Measurements from ENCODE around the gene TPST1.
"Not testable (repeated sequence)": the region's sequence is repeated elsewhere in the genome, so short reads cannot be mapped to it uniquely, and the experiment has no call there.

Gene TPST1

DNA sequence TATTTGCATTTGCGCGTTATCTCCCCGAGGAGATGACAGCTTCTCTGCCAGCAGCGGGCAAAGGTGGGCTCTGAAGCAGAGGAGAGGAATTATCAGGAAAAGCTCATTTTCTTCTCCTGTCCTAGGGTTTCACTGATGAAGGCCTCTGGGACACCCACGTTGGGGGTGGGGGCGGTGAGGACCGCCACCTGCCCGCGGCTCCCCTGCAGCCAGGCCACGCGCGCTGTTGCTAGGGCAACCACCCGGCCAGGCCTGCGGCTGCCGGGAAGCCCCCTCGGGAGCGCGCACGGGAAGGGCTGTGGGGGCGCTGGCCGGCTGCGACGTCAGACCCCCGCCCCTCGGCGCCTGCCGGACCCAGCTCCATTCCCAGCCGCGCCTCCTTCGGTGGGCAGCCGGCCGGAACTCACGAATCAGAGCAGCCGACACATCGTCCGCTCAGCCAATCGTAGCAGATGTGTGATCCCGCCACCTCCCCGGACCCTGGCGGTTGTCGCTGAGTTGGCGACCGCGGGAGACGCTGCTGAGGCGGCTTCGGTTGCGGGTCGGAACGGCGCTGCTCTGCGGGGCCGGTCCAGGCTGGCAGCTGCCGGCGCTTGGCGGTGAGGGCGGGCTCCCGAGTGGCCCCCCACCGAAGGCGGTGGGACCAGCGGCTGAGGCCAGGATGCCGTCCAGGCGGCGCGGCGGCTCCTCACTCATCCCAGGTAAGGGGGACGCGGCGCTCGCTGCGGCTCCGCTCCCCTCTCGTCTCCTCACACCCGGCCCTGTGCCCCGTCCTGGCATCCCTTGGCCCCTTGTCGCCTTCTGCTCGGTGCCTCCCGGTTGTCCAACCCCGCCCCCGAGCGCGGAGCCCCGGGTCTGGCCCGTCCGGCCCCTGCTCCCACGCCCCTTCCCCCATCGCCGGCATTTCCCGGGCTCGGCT, at the start of gene TPST1:
TPST1 (plus strand) TSS at position 513 of the 919 bp plus-strand sequence. CDS start 35,092 bp downstream, outside the sequence.
- peak; percentile 96 for DNase-seq

DNA sequence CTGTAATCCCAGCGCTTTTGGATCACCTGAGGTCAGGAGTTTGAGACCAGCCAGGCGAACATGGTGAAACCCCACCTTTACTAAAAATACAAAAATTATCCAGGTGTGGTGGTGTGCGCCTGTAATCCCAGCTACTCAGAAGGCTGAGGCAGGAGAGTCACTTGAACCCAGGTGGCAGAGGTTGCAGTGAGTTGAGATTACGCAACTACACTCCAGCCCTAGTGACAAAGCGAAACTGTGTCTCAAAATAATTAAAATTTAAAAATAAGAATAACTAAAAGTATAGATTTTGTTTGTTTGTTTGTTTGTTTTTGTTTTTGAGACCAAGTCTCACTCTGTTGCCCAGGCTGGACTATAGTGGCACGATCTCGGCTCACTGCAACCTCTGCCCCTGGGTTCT, 49.1 kb upstream of the TPST1 start:
- not testable (repeated sequence) for DNase-seq

DNA sequence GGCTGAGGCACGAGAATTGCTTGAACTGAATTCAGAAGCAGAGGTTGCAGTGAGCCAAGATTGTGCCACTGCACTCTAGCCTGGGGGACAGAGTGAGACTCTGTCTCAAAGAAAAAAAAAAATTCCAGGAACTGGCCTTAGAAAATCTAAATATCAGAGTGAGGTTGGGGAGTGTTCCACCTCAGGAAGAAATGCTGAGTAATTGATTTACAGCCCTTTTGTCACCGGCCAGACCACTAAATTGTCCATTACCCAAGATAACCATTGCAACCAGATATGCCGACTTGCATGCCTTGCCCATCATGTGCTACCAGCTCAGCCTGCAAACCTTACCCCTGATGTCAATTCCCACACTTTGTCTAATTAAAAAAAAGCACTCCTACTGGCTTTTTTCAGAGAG, 48.1 kb upstream of the TPST1 start:
- DNase-seq = no peak

DNA sequence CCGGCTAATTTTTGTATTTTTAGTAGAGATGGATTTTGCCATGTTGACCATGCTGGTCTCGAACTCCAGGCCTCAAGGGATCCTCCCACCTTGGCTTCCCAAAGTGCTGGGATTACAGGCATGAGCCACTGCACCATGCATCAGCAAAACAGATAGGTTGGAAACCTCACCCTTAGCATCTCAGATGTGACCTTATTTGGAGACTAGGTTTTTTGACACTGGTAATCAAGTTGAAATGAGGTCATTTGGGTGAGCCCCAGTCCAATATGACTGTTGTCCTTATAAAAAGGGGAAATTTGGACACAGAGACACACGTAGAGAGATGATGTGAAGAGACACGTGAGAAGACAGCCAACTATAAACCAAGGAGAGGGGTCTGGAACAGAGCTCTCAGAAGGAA, 42.5 kb upstream of the TPST1 start:
- no peak for DNase-seq

DNA sequence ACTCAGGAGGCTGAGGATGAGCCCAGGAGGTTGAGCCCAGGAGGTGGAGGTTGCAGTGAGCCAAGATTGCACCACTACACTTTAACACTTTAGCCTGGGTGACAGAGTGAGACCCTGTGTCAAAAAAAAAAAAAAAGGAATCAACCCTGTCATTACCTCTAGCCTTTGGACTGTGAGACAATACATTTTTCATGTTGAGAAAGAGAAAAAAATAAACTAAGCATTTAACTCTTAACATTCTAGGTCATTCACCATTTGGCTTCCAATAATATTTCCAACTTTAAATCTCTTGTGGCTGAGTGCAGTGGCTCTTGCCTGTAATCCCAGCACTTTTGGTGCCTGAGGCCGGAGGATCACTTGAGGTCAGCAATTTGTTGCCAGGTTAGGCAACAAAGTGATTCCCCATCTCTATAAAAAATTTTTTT, 41.9 kb upstream of the TPST1 start:
- DNase-seq = no peak

DNA sequence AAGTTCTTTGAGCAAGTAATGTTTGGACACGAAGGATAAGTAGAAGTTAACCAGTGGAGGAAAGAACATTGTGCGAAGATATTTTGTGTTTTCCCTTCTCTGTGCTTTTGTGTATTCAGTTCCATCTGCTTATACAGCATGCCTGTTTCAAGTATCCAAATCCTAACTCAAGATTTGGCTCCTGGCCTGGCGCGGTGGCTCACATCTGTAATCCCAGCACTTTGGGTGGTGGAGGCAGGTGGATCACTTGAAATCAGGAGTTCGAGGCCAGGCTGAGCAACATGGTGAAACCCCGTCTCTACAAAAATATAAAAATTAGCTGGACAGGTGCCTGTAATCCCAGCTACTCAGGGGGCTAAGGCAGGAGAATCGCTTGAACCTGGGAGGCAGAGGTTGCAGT, 40.8 kb upstream of the TPST1 start:
- DNase-seq = no peak

DNA sequence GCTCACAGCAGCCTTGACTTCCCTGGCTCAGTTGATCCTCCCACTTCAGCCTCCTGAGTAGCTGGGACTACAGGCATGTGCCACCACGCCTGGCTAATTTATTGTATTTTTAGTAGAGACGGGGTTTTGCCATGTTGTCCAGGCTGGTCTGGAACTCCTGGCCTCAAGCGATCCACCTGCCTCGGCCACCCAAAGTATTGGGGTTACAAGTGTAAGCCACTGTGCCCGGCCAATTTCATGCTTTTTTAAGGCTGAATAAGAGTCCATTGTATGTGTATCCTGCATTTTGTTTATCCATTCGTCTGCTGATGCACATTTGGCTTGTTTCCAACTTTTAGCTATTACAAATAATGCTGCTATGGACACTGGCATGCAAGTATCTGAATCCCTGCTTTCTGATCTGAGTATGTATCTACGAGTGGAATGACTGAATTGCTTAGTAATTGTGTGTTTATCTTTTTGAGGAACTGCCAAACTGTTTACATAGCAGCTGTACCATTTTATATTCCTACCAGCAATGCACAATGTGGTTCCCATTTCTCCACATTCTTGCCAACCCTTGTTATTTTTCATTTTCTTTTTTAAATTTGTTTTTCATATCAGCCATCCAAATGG, 37.3 kb upstream of the TPST1 start:
- DNase-seq = no peak

DNA sequence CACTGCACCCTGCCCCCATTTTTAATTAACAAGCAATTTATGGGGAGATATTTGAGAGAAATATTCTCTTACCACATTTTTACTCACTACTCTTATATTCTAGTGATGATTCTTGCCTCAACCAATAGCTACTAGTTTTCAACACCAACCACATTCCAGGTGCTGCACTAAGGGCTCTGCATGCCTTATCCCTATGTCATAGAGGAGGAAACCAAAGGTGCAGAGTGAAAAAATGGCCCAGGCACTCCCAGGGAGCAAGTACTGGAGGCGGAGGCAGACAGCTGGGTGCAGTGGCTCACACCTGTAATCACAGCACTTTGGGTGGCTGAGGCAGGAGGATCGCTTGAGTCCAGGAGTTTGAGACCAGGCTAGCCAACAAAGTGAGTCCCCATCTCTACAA, 35.5 kb upstream of the TPST1 start:
- DNase-seq = no peak

DNA sequence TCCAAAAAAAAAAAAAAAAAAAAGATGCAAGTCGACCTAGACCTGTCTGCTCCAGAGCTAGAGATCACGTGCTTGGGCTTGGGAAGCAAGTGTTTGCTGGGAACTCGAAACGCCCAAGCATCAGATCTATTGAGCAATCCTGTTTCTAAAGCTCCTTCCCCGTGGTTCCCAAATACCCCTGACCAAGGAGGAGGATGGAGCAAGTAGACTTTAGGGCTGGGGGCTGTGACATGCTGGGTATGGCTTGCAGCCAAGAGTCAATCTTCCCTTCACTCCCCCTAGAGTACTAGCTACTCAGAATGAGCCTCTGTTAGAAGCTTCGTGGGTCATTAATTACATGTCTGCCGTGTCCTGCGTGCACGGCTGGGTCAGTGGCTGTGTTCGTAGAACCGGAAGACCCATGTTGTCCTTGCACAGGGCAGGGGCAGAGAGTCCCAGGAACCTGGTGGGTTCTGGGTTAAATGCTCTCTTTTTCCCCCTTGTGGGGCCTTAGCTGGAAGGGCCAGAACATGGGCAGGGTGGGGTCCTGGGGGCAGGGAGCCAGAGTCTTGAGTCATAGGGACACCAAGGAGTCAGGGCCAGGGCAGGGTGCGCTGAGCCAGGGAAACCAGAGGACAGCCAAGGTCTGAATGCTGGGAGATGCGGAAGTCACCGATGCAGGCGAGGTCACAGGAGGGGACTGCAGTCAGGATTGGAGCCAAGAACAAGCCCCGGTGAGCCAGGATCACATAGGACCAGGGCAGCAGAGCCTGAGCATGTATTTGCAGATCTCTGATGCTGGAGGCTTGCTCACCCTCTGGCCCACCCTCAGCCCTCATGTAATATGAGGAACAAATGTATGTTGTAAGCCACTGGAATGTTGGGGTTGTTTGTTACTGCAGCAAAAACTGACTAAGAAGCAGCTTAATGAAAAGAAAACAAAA, 34.6 kb upstream of the TPST1 start:
- DNase-seq = peak; percentile 46

DNA sequence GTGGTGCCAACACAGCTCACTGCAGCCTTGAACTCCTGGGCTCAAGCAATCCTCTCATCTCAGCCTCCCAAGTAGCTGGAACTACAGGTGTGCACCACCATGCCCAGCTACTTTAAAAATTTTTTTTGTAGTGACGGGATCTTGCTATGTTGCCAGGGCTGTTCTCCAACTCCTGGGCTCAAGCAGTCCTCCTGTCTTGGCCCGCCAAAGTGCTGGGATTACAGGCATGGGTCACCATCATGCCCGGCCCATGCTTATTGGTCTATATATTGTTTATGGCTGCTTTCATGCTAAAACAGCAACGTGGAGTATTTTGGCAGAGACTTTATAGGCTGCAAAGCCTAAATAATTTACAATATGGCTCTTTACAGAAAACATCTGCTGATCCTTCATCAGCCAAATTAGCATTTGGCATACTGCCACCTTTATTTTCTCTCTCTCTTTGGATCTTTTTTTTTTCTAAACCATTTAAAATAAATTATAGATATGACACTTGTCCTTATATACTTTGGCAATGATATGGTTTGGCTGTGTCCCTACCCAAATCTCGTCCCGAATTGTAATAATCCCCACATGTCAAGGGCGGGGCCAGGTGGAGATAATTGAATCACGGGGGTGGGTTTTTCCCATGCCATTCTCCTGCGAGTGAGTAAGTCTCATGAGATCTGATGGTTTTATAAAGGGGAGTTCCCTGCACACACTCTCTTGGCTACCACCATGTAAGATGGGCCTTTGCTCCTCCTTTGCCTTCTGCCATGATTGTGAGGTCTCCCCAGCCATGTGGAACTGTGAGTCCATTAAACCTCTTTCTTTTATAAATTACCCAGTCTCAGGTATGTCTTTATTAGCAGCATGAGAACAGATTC, 32.4 kb upstream of the TPST1 start:
- not testable (repeated sequence) for DNase-seq

DNA sequence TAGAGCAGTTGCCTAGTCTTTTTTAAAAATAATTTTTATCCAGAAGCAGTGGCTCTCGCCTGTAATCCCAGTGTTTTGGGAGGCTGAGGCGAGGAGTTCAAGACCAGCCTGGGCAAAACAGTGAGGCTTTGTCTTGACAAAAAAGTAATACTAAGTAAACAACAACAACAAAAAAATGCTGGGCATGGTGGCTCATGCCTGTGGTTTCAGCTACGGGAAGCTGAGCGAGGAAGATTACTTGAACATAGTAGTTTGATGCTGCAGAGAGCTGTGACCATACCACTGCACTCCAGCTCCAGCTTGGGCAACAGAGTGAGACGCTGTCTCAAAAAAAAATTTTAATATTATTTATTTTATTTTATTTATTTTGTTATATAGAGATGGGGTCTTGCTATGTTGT, 31.3 kb upstream of the TPST1 start:
- DNase-seq = no peak

DNA sequence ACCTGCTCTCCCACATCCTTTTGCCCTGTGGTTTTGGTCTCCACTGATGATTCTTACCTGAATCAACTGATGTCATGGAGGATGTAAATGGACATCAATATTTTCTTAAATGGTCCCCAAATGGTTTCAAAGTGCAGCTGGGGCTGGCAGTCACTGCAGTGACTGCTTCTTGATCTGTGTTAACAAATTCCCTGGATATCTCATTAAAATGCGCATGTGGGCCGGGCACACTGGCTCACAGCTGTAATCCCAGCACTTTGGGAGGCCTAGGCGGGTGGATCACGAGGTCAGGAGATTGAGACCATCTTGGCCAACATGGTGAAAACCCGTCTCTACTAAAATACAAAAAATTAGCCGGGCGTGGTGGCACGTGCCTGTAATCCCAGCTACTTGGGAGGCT, 30.1 kb upstream of the TPST1 start:
- DNase-seq = not testable (repeated sequence)

DNA sequence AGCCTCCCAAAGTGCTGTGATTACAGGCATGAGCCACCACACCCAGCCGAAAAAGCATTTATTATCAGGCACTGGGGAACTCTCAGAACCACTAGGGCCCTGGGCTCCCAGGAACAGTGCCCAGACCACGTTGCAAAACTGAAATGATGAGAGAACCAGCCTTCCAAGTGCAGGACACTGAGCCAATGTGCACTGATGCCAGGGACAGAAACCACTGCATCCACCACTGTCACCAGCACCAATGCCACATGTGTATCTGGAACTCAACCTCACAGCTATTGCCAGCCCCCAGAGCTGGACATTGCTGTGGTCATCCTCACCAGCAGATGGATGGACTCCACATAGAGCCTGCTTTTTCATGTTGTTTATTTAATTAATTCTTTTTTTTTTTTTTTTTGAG, 28.2 kb upstream of the TPST1 start:
- DNase-seq = no peak

DNA sequence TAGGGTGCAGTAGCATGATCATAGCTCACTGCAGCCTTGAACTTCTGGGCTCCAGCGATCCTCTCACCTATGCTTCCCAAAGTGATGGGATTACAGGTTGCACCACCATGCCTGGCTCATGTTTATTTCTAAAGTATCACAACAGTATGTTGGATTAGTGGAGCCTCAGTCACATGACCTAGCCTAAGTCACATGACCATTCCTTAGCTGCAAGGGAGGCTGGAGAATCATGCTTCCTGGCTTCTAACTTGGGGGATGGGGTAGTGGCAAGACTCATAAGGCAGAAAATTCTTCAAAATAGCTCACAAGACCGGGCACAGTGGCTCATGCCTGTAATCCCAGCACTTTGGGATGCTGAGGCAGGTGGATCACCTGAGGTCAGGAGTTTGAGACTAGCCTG, 26.9 kb upstream of the TPST1 start:
- no peak for DNase-seq

DNA sequence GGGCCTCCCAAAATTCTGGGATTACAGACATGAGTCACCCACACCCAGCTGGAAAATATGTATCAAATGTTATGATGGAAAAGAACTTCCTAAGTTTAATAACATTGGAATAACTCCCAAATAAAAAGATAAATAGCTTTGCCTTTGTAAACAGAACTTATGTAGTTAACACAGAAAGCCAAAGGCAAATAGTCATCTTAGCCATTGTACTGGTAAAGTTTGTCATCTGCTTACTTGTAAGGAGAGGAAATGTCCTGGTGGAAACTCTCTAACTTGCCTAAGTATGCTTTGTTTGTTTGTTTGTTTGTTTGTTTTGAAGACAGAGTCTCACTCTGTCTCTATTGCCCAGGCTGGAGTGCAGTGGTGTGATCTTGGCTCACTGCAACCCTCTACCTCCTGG, 23.8 kb upstream of the TPST1 start:
- no peak for DNase-seq

DNA sequence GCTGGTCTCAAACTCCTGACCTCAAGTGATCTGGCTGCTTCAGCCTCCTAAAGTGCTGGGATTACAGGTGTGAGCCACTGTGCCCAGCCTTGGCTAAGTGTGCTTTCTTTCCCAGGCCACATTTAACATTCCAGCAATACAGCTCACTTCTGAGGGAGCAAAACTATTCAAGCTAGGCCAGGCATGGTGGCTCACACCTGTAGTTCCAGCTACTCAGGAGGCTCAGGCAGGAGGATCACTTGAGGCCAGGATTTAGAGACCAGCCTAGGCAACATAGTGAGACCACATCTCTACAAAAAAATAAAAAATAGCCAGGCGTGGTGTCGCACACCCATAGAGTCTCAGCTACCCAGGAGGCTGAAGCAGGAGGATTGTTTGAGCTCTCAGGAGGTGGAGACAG, 23.3 kb upstream of the TPST1 start:
- DNase-seq = no peak

DNA sequence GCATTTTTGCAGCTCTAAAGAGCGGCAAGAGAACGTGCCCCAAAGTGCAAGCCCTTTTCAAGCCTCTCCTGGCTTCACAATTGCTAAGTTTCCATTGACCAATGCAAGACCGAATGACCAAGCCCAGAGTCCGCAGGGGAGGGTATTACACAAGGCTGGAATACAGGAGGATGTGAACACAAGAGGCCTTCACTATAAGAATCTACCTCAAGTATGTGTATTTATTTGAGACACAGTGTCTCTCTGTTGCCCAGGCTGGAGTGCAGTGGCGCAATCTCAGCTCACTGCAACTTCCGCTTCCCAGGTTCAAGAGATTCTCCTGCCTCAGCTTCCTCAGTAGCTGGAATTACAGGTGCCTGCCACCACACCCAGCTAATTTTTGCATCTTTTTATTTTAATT, 22.2 kb upstream of the TPST1 start:
- no peak for DNase-seq

DNA sequence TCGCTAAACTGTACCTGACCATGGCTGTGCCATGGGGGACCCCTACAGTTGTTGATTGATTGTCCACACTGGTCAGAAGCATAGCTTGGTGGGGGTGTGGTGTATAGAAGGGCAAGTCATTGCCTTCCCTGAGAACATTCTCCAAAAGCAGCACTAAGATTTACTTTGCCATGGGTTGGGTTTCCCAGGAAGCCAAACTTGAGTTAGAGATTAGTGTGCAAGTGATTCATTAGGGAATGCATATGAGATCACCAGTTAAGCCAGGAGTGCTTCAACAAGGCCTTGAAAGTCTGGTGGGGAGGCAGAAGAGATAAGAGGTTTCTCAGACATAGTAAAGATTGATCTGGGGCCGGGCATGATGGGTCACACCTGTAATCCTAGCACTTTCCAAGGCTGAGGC, 21.4 kb upstream of the TPST1 start:
- no peak for DNase-seq

DNA sequence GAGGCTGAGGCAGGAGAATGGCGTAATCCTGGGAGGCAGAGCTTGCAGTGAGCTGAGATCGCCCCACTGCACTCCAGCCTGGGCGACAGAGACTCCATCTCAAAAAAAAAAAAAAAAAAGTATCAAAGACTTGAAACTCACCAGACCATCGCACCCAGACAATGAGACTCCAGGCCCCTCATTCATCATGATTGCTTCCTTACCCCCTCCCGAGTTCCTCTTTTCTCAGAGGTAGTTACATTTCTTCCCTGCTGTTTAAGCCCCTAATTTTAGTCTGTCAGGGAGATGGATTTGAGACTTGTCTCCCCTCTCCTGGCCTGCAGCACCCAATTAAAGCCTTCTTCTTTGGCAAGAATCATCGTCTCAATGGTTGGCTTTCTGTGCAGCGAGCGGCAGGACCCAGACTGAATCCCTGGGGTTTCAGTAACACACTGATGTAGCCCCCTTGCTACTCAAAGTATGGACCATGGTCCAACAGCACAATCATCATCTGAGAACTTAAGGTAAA, 19.4 kb upstream of the TPST1 start:
- no peak for DNase-seq

DNA sequence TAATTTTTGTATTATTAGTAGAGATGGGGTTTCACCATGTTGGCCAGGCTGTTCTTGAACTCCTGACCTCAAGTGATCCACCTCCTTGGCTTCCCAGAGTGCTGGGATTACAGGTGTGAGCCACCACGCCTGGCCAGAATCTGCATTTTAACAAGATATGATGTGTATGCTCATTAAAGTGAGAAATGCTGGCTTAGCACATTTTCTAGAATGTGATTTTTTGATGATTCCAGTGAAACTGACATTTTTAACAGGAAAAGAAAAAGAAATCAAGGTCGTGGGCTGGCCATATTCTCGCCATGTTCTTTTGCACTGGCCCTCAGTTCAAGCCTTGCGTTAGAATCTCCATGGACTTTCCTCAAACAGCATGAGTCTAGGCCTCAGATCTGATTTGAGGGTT, 18.1 kb upstream of the TPST1 start:
- no peak for DNase-seq

DNA sequence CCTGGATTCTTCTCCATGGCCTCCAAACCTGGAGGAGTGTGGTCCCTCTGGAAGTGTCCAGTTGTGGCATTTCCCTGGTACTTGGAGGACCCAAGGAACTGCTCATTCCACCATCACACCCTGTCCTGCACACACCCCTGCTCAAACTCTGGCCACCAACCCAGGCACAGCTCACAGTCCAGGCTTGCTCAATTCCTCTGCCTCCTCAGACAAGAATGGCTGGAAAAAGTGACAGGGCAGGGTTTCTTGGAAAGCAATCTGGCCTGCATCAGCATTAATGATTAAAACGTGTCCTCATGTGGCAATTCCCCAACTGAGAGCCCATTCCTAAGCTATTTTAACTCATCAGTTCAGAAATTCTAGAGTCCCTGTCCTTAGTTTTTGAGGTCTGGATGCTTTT, 17.2 kb upstream of the TPST1 start:
- peak; percentile 70 for DNase-seq

DNA sequence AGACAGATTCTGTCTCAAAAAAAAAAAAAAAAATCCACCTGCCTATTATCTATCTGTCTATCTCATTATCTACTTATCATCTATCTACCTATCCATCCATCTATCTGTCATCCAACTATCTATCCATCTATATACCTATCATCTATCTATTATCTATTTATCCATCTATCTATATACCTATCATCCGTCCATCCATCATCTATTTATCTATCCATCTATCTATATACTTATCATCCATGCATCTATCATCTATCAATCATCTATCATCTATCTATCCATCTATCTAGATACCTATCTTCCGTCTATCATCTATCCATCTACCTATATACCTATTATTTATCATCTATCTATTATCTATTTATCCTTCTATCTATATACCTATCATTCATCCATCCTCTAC, 16.5 kb upstream of the TPST1 start:
- no peak for DNase-seq

Measured in left hindlimb (tissue), 1 donor.